HG03025 (cell line): ENCODE data around the gene BCS1L.
"Not testable (repeated sequence)": the region's sequence is repeated elsewhere in the genome, so short reads cannot be mapped to it uniquely, and the experiment has no call there.

Source experiments
- ATAC-seq: cut with Tn5 transposase; IDR thresholded peaks from one replicate; pipeline ENCODE4 v1.9.1; 2021; ENCODE audit warnings: mild to moderate bottlenecking, moderate library complexity; ENCODE audit not compliant: unreplicated experiment, low FRiP score

Gene BCS1L

DNA sequence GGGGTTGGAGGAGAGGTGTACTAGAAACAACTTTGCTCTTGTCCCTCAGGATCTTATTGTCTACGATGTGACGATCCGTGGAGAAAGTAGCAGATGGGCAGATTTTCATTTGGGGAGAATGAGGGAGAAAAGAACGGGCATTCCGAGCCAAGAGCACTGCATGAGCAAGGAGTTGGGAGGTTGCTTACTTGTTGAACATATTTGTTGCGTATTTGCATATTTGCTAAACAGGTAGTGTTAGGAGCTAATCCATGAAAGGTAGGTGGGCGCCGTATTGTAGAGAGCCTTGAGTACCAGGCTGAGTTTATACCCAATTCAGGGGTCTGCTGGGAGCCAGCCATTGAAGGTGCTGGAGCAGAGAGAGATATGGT is 490 bp downstream of the BCS1L start:
- no peak for ATAC-seq

DNA sequence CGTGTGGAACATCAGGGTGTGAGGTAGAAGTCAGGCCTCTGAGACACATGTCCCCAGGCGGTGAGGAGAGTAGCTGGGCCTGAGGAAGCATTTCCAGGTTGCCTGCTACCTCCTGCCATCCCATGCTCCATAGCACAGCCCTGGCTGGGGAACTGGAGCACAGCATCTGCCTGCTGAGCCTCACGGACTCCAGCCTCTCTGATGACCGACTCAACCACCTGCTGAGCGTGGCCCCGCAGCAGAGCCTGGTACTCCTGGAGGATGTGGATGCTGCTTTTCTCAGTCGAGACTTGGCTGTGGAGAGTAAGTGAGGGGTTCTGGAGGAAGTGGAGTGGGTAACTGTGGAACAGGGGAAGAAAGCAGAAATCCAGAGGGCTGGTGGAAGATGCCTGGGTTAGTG is 2.9 kb downstream of the BCS1L start:
- no peak for ATAC-seq

GRCh38 chr2:218662827-218663226 is 3.3 kb downstream of the BCS1L start:
- no peak for ATAC-seq

- ATAC-seq: no peak
Measured at GRCh38 chr2:218663901-218664300, 4.4 kb downstream of the BCS1L start.

DNA sequence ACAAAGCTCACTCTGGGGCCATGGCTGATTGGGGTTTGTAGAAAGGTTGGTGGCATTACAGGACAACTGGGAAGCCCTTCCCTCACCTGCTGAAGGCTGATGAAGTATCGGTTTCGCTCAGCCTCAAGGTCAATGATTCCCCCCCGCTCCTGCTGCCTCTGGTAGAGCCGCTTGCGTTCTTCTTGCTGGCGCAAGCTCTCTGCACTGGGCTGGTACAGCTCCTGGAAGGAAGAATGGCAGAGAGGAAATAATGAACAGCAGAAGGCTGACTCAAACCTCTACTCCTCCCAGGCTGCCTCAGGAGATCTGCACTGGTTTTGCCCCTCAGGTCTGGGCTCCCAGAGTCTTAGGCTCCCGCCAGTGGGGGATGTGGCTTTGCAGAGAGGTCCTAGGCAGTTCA is 5.2 kb downstream of the BCS1L start:
- ATAC-seq: no peak

GRCh38 chr2:218671097-218671653 is 11.7 kb downstream of the BCS1L start:
- ATAC-seq: no peak

DNA sequence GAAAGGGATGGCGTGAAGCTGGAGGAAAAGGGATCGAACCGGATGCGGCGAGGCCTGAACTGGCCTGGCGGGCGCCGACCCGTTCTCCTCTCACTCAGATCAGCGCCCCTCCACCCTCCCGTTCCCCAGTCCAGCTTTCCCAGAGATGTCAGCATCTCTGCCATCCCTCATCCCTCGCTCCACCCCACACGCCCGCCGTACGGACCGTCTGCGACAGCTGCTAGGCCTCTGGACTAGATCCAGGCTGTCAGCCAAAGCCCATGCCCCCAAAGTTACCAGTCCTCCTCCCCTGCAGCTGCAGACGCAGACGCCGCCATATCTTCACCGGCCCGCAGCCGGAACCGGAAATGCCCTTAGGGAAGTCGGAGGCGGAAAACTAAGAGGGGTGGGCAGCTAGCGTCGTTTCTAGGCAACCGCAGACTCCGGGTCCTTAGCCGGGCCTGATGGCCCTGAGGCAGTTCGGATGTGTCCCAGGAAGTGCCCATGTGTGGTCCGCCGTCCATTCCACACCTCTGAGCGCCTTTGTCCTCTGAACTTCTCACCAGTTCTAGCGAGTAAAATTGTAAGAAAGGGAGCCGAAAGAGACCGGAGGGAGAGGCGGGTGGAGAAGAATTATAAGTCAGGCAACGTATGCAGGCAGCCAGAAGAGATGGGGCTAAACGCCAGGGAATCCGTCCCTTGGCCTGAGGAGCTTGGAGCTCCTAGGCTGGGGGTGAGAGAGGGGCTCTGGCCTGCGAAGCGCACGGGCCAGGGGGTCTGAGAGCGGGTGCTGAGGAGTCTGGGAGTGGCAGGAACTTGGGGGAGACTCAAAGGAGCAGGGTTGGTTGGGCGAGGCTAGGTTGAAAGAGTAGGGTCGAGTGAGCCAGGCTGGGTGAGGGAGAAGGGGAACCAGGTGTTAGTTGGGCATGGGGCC is 12.4 kb downstream of the BCS1L start, which contains the start of the genes RNF25 and STK36:
RNF25 (minus strand) TSS at position 349 of the 913 bp plus-strand sequence; CDS start at position 317, 32 bp downstream.
STK36 (plus strand) TSS at position 433 of the 913 bp plus-strand sequence. CDS start 744 bp downstream, outside the sequence.
- peak; percentile 93 for ATAC-seq

DNA sequence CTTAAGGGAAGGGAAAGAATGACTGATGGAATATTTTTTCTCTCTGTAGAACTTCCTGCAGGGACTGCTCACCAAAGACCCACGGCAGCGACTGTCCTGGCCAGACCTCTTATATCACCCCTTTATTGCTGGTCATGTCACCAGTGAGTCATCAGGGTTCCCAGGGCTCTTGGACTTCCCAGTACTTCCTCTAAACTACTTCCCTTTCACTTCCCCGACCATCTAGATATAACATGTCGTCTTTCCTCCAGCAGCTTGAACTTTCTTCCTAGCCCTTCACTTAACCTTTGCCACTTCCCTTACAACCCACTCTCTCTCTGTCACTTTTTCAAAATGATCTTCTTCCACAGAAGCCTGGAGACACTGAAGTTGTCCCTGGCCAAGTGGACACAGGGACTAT is 19.6 kb downstream of the BCS1L start:
- no peak for ATAC-seq

DNA sequence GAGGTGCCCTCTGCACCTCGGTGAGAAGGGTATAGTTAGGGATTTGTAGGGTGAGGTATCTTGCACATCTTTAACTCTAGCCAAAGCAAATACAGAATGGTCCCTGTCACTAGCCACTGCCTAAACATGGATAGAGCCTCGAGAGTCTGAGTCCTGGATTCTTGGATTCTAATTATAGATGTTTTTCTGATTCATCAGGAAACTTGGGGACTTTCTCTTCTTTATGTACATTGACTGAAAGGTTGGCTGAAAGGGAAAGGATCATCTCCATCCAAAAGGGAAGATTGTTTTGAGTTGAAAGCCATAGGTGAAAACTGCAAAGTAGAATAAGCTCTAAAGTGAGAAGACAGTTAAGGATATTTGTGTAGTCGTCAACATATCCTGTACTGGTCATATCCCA is 20.6 kb downstream of the BCS1L start:
- ATAC-seq: no peak

DNA sequence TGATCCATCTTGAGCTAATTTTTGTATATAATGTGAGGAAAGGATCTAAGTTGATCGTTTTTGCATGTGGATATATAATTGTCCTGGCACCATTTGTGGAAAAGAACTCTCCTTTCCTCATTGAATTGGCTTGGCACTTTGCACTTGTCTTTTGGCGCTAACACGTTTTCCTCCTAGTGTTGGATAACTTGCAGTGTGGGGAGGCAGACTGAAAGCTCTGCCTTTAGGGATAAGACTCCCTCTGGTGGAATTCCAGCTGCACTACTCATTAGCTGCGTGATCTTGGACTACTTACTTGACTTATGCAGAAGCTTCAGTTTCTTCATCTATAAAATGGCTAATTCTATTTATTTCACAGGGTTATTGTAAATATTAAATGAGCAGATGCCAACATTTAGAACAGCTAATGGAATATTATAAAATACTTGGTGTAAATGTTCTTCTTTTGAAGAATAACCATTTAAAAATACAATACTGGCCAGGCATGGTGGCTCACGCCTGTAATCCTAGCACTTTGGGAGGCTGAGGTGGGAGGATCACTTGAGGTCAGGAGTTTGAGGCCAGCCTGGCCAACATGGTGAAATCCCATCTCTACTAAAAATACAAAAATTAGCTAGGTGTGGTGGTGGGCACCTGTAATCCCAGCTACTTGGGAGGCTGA is 28.0 kb downstream of the BCS1L start:
- not testable (repeated sequence) for ATAC-seq

DNA sequence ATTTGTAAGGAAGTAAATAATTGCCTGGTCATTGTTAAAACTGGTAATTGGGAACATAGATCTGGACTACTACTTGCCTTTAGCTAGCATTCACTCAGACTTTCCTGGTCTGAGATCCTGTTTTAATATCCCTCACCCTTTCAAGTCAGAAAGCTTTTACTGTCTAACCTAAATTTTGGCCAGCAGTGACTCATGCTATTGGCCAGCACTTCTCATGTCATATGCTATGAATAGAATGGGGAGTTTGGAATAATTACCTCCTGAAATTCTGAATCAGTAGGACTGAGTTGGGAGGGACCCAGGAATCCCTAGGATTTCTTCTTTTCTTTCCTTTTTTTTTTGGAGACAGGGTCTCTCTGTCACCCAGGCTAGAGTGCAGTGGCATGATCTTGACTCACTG is 31.8 kb downstream of the BCS1L start:
- no peak for ATAC-seq

DNA sequence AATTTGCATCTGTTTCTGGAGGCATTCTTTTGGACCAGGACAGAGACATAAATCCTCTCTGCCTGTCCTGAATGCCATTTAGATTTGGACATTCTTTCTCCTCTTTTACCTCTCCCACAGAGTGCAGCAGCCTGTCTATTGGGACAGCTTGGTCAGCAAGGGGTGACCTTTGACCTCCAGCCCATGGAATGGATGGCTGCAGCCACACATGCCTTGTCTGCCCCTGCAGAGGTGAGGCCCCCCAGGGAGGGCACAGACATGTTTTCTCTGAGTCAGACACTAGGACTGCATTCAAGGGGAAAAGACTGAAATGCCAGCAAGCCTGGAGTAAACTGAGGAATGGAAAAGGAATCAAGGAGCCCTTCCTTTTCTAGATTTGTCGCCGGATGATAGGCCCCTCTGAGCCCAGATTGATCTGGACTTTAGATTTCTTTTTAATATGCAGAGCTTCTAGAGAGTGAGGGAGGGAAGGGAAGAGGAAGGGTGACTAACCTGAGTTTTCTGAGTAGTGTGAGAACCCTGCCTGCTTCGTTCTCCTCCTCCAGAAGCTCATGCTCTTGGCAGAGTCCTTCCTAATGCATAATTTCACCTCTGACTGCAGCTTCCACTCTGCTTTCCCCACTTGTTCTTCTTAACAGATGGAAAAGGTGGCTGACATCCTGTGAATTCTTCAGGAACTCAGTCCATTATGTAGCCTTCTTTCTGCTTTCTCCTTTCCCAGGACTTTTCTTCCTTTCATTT is 35.1 kb downstream of the BCS1L start:
- no peak for ATAC-seq

- no peak for ATAC-seq
Measured at GRCh38 chr2:218698885-218699284, 39.4 kb downstream of the BCS1L start.

DNA sequence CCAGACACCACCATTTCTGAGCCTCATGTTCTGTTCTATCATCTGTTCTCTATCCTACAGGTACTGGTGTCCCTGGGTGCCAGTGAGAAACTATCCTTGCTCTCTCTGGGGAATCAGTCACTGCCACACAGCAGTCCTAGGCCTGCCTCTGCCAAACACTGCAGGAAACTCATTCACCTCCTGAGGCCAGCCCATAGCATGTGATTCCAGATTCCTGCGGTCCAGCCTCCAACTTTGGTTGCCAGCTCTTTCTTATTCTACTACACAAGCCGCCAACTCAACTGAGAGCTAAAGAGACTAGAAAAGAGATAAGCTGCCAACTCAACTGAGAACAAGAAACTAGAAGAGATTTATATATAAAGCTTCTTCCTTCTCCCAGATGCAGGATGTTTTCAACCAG is 42.3 kb downstream of the BCS1L start:
- no peak for ATAC-seq

DNA sequence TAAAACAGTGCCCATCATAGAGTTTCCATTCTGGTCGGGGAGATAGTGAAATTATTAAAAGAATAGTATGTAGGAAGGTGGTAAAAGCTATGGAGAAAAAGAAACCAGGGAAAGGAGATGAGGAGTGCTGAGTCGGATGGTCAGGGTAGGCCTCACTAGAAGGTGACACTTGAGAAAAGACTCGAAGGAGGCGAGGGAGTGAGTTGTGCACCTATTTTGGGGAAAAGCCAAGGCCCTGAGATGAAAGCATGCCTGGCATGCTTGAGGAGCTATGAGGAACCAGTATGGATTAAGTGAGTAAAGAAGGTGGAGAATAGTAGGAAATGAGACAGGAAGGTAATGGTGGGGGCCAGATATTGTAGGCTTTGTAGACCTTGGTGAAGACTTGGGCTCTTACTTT is 43.9 kb downstream of the BCS1L start:
- ATAC-seq: no peak

DNA sequence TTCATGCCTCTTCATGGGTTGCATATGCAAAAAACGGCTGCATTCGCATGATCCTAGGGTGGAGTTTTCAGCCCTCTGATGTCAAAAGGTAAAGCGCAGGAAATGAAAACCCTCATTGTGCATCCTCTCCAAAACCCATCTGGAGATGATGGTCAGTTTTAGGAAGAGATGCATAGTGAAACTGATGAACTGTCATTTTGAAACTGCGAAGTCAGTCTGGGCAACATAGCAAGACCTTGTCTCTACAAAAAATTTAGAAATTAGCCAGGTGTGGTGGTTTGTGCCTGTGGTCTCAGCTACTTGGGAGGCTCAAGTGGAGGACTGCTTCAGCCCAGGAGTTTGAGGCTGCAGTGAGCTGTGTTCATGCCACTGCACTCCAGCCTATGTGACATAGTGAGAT is 48.6 kb downstream of the BCS1L start:
- ATAC-seq: no peak

- no peak for ATAC-seq
Measured at GRCh38 chr2:218709908-218710307, 50.4 kb downstream of the BCS1L start.

- no peak for ATAC-seq
Measured at GRCh38 chr2:218710334-218710686, 50.8 kb downstream of the BCS1L start.

GRCh38 chr2:218710687-218711549 is 51.4 kb downstream of the BCS1L start, which contains the start of gene TTLL4:
Gene TTLL4, plus strand, starts transcription at chr2:218710835. Its CDS starts 26,842 bp downstream, at chr2:218737677.
- ATAC-seq: peak; percentile 95

DNA sequence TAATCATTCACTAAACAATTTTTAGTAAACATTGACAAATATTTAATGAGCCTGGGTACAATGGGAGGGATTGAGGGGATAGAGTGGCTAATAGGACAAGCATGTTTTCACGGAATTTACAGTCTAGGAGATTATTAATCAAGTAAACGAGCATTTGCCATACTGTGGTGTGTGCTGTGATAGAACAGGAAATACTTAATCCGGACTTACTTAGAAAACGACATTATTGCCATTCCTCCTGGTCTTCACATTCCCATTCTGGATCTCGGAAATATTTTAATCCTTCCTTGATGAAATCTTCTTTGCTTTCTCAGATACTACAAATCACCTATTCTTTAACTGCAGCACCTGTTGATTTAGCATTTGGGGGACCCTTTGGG is 52.1 kb downstream of the BCS1L start:
- ATAC-seq: no peak
